Activated gamma-delta T cell (primary cell): Measurements from ENCODE around the gene SIAH1.
"Not testable (repeated sequence)": the region's sequence is repeated elsewhere in the genome, so short reads cannot be mapped to it uniquely, and the experiment has no call there.

Experiments
- DNase-seq: peaks from one replicate; lab custom pipeline; 2025; lab: John Stamatoyannopoulos, UW

SIAH1 gene

DNA sequence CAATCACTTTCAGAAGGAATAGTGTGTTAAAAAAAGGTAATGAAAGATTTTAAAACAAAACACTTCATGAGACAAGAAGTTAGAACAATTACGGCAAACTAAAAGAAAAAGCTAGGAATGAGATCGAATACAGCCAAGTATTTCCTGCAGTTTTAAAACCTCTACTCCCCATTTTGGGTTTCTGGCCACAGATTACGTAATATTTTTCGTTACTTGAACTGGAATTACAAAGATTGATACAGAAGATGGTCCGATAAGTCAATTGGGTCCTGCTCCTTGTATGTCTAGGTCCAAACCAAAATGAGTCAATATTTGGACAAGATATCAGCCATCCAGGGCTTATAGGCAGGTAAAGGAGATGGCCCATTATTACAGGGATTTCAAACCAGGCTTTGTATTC, 52.2 kb downstream of the SIAH1 start:
- no peak for DNase-seq

- DNase-seq: no peak
Measured at GRCh38 chr16:48330841-48331192, 54.4 kb downstream of the SIAH1 start.

DNA sequence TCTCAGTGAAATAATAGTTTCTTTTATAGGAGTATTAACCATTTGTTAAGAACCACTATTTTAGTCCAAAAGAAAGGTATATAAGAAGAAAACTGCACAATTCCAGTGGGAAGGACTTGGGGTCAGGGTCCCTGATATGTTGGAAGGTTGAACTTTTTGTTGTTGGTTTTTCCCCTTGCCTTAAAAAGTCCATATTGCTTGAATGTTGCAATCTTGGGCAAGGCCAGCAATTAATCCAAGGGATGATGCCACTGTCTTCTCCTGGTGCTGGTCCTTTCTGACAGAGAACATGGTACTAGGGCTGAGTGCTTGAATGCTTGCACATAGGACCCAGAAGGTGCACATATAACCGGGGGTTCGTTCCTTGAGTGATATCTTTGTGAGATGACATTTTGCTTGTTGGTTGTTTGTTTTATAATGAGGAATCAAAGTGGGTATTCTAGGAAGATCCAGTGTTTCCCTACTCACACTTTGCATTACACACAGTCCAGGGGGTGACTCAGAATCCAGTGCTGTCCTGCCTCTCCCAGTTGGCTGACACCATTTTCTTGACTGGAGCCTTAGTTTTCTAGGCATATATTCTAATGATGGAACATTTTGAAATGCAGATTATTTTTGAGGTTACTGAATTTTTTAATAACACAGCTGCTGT, 54.9 kb downstream of the SIAH1 start:
- no peak for DNase-seq

DNA sequence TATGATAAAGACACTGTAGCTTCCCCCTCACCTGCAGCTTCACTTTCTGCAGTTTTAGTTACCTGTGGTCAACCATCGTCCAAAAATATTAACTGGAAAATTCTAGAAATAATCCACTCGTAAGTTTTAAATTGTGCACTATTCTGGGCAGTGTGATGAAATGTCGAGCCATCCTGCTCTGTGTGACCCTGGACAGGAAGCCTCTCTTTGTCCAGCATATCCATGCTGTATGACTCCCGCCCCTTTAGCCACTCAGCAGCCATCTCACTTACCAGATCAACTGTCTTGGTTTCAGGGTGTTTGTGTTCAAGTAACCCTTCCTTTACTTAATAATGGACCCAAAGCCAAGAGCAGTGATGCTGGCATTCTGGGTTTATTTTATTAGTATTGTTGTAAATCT, 56.1 kb downstream of the SIAH1 start:
- no peak for DNase-seq

- DNase-seq: no peak
Measured at GRCh38 chr16:48326915-48327314, 58.3 kb downstream of the SIAH1 start.

GRCh38 chr16:48323783-48324775, 61.1 kb downstream of the SIAH1 start:
- no peak for DNase-seq

DNA sequence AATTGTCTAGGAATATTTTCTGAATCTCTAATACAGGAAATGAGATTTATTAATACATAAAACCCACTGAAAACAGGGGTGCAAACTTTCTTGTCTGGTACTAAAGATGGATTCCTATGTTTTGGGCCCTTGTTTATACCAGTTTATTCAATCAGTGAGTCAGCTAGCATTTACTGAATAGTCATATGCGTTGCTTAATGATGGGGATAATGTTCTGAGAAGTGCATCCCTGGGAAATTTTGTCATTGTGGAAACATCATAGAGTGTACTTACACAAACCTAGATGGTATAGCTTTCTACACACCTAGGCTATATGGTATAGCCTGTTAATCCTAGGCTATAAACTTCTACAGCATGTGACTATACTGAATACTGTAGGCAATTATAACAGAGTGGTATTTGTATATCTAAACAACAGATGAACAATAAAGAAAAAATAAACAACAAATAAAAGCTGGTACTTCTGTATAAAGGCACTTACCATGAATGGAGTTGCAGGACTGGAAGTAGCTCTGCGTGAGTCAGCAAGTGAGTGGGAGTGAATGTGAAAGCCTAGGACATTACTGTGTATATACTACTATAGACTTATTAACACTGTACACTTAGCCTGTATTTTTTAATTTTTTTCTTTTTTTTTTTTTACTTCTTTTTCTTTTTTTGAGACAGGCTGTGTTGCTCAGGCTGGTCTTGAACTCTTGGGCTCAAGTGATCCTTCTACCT, 63.7 kb downstream of the SIAH1 start:
- DNase-seq: no peak

GRCh38 chr16:48318630-48319029, 66.6 kb downstream of the SIAH1 start:
- no peak for DNase-seq

GRCh38 chr16:48317614-48318315, 67.4 kb downstream of the SIAH1 start:
- no peak for DNase-seq

DNA sequence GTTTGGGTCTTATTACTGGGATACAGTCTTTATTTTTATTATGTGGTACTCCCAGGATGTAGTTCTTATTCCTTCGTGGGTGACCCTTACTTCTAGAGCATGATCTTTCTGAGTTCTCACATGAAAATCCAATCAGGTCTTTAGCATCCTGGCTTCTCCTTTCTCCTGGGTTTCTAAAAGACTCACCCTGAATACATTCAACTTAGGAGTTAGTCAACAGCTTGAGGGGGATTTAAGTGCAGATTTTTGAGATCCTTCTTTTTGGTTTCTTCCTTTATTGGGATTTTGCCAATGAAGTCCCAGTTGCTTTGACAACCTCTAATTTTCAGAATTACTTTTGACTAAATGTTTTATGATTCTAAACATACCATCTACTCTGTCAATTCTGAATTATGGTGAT, 68.2 kb downstream of the SIAH1 start:
- no peak for DNase-seq

GRCh38 chr16:48313905-48314304, 71.3 kb downstream of the SIAH1 start:
- not testable (repeated sequence) for DNase-seq

DNA sequence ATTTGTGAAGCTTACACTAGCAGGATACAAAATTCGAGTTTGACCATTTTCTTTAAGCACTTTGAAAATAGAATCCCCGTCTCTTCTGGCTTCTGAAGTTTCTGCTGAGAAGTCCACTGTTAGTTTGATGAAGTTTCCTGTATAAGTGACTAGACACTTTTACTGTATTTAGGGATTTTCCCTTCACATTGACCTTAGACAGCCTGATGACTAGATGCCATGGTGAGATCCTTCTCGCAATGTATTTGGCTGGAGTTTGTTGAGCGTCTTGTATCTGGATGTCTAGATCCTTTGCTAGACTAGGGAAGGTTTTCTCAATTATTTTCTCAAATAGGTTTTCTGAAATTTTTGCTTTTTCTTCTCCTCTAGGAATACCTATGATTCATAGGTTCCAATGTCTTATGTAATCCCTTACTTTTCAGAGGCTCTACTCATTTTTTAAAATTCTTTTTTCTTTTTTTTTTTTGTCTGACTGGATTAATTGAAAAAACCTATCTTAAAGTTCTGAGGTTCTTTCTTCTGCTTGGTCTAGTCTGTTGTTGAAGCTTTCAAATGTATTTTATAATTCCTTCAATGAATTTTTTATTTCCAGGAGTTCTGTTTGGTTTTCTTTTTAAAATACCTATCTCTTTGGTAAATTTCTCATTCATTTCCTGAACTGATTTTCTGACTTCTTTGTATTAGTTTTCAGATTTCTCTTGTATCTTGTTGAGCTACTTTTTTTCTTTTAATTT, 74.1 kb downstream of the SIAH1 start:
- no peak for DNase-seq
